Measurements from ENCODE around the gene MAN1A2. TPM values are rescaled to one million over a fixed set of nuclear protein-coding genes. Genes with fewer than 3 reads are reported as not detected.

The MAN1A2 gene
- total RNA-seq, 1 experiment from 2014 or later, result 38.1 TPM

DNA sequence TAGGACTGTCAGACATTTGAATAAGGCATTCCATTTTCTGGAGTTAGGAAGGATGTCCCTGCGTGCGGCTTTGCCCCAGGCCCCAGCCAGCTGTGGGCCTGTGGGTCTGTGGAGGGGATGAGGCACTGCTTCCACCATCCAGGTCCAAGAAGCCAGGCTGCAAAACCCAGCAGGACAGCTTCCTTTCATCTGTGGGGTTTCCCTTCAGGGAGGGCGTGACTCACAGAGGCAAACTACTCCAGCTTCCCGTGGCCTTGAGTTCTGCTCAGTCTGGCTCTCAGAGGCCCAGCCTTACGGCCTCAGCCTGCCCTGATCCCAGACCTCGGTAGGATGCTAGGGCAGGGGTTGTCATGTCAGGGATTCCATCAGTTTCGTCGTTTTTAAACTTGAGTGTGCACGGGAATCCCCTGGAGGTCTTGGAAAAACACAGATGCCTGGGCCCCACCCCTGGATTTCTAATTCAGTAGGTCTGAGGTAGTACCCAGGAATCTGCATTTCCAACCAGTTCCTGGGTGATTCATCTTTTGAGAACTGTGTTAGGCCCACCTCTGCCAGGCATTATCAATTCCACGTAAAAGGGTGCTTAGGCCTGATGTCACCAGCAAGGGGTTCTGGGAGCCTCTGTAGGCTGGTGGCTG is 206.3 kb downstream of the MAN1A2 start:
- intact Hi-C loops (cut with micrococcal nuclease), result no loop called here
- ChIA-PET RAD21 (ENCODE audit: low non-redundant PET in 1 of 2, low total read pairs in 2 of 2, uncharacterized antibody in 2 of 2, unreplicated experiment in 2 of 2) (no interaction called here), CTCF (no interaction called here), POLR2A (no interaction called here)
- Histone ChIP-seq H3K4me3 (replicated peaks in 1 of 2; ENCODE audit: low read depth in 1 of 2, low read length in 2 of 2) (no peak overlapping the region), H3K79me2 (ENCODE audit: insufficient read depth, low read length) (no peaks in the 10 kb centered on the region), H3K9me2 (ENCODE audit: insufficient read depth) (no peaks in the 10 kb centered on the region), H4K20me1 (ENCODE audit: insufficient read depth) (no peaks in the 10 kb centered on the region), H3K4me2 (ENCODE audit: low read length) (no peak overlapping the region), H2AFZ (ENCODE audit: low read depth, low read length, poor library complexity, severe bottlenecking) (no peak overlapping the region), H3K9ac (ENCODE audit: low read length) (no peak overlapping the region), H3K27me3 (ENCODE audit: insufficient read depth, low read length) (no peaks in the 10 kb centered on the region), H3K27ac (ENCODE audit: low read depth, low read length) (no peak overlapping the region), H3K4me1 (ENCODE audit: control insufficient read depth in 1 of 2, insufficient read depth in 2 of 2, low read length in 2 of 2) (no peaks in the 10 kb centered on the region; a peak in 1 of 4 replicates), H3K36me3 (ENCODE audit: control insufficient read depth in 1 of 2, insufficient read depth in 2 of 2, low read length in 2 of 2) (no peaks in the 10 kb centered on the region), H3K9me3 (ENCODE audit: control insufficient read depth in 1 of 2, insufficient read depth in 1 of 2, low read depth in 1 of 2, low read length in 2 of 2) (no peaks in the 10 kb centered on the region)
- no TSS peak for BruUV-seq (replicated peaks)
- no peak for ATAC-seq
- DNase-seq (ENCODE audit: low read depth, low spot score), result no peak
- TF ChIP-seq POLR2A (IDR thresholded peaks at IDR 0.05; ENCODE audit: borderline replicate concordance, extremely low read depth, insufficient read depth, insufficient read length), result no peak
- TF ChIP-seq SRF (IDR thresholded peaks at IDR 0.05; ENCODE audit: low read depth), result no peak
- TF ChIP-seq ZFX (IDR thresholded peaks at IDR 0.05), result no peak
- peak; percentile 77 for TF ChIP-seq TCF7L2 (IDR thresholded peaks at IDR 0.05; ENCODE audit: borderline replicate concordance, extremely low read depth, insufficient read depth, insufficient read length)

DNA sequence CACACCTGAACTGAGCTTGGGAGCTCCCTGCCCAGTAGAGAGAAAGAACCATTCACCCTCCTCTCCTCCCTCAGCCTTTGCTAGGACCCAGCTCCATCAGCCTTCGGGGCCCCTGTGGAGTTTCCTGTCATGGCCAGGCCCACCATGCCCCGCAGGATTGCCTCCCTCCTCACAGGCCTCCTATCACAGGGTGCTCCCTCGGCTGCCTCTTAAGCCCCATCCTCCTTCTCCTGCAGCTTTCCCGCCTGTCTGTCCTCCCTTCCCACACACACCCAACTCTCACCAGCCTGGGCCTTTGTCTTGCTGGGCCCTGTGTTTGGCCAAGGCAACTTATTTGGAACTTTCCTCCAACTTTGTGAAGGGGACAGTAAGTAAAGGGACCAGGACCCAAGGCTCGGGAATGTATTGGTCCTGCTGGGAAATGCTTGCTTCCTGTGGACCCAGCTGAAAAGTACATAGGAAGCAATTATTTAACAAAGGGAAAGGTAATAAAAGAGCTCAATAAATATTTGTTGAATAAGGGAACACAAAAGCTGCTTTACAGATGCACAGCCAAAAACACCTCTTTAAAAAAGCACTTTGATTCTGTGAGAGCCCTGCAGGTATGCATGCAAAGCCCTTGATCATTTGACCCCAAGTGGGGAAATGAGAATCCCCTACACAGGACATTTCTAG is 207.0 kb downstream of the MAN1A2 start:
- no peak overlapping the region for H3K4me2 ChIP-seq (ENCODE audit: low read length)

More for the DNA sequence above, 207.0 kb downstream of the MAN1A2 start:
- DNase-seq (ENCODE audit: low read depth, low spot score) (no peak), ATAC-seq (no peak)
- TF ChIP-seq SIN3A (IDR thresholded peaks at IDR 0.05; ENCODE audit: low read depth) (no peak), CBX3 (IDR thresholded peaks at IDR 0.05; ENCODE audit: low read depth) (no peak), POLR2AphosphoS5 (IDR thresholded peaks at IDR 0.05; ENCODE audit: low read depth, low read length) (no peak), EGR1 (IDR thresholded peaks at IDR 0.05; ENCODE audit: low read depth) (no peak)
- TF ChIP-seq, protein P1, sequence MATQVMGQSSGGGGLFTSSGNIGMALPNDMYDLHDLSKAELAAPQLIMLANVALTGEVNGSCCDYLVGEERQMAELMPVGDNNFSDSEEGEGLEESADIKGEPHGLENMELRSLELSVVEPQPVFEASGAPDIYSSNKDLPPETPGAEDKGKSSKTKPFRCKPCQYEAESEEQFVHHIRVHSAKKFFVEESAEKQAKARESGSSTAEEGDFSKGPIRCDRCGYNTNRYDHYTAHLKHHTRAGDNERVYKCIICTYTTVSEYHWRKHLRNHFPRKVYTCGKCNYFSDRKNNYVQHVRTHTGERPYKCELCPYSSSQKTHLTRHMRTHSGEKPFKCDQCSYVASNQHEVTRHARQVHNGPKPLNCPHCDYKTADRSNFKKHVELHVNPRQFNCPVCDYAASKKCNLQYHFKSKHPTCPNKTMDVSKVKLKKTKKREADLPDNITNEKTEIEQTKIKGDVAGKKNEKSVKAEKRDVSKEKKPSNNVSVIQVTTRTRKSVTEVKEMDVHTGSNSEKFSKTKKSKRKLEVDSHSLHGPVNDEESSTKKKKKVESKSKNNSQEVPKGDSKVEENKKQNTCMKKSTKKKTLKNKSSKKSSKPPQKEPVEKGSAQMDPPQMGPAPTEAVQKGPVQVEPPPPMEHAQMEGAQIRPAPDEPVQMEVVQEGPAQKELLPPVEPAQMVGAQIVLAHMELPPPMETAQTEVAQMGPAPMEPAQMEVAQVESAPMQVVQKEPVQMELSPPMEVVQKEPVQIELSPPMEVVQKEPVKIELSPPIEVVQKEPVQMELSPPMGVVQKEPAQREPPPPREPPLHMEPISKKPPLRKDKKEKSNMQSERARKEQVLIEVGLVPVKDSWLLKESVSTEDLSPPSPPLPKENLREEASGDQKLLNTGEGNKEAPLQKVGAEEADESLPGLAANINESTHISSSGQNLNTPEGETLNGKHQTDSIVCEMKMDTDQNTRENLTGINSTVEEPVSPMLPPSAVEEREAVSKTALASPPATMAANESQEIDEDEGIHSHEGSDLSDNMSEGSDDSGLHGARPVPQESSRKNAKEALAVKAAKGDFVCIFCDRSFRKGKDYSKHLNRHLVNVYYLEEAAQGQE (IDR thresholded peaks at IDR 0.05; ENCODE audit: low read depth), result no peak
- TF ChIP-seq, protein P2, sequence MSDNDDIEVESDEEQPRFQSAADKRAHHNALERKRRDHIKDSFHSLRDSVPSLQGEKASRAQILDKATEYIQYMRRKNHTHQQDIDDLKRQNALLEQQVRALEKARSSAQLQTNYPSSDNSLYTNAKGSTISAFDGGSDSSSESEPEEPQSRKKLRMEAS (IDR thresholded peaks at IDR 0.05), result no peak
- ChIA-PET POLR2A (no interaction called here), RAD21 (ENCODE audit: low non-redundant PET in 1 of 2, low total read pairs in 2 of 2, uncharacterized antibody in 2 of 2, unreplicated experiment in 2 of 2) (no interaction called here), CTCF (no interaction called here)
- Histone ChIP-seq H4K20me1 (ENCODE audit: insufficient read depth) (no peaks in the 10 kb centered on the region), H3K9me3 (ENCODE audit: control insufficient read depth in 1 of 2, insufficient read depth in 1 of 2, low read depth in 1 of 2, low read length in 2 of 2) (no peaks in the 10 kb centered on the region), H3K27ac (ENCODE audit: low read depth, low read length) (no peak overlapping the region), H3K4me3 (replicated peaks in 1 of 2; ENCODE audit: low read depth in 1 of 2, low read length in 2 of 2) (no peak overlapping the region), H3K36me3 (ENCODE audit: control insufficient read depth in 1 of 2, insufficient read depth in 2 of 2, low read length in 2 of 2) (no peaks in the 10 kb centered on the region), H3K9ac (ENCODE audit: low read length) (no peak overlapping the region), H3K9me2 (ENCODE audit: insufficient read depth) (no peaks in the 10 kb centered on the region), H3K79me2 (ENCODE audit: insufficient read depth, low read length) (no peaks in the 10 kb centered on the region), H2AFZ (ENCODE audit: low read depth, low read length, poor library complexity, severe bottlenecking) (no peak overlapping the region), H3K27me3 (ENCODE audit: insufficient read depth, low read length) (no peaks in the 10 kb centered on the region), H3K4me1 (ENCODE audit: control insufficient read depth in 1 of 2, insufficient read depth in 2 of 2, low read length in 2 of 2) (no peaks in the 10 kb centered on the region; a peak in 1 of 4 replicates)
- intact Hi-C loops (cut with micrococcal nuclease), result no loop called here
- BruUV-seq (replicated peaks), result no TSS peak

All from HCT116 (cell line).